H9 (cell line): ENCODE results near the gene SEMA3G. TPM values are rescaled to one million over a fixed set of nuclear protein-coding genes. Genes with fewer than 3 reads are reported as not detected.
A peak's percentile ranks its signal among the peaks of the same experiment; 100 is the strongest.

Source experiments
- DNase-seq: peaks from one replicate; pipeline ENCODE4 v3.0.0-alpha.2; 2017
- H2AFZ ChIP-seq: one replicate; pipeline ENCODE4 v1.6.1; 2013; ENCODE audit warnings: mild to moderate bottlenecking, low read length, control low read depth, moderate library complexity
- H2AK5ac ChIP-seq: 2 replicates; pipeline ENCODE4 v1.6.1; 2013; ENCODE audit warnings: low read length, control low read depth, mixed read lengths; ENCODE audit not compliant: insufficient read length
- H2BK120ac ChIP-seq: one replicate; pipeline ENCODE4 v1.6.1; 2013; ENCODE audit warnings: low read depth, mild to moderate bottlenecking, low read length, control low read depth, inconsistent platforms; ENCODE audit not compliant: poor library complexity, severe bottlenecking
- H2BK12ac ChIP-seq: 2 replicates; pipeline ENCODE4 v1.6.1; 2013; ENCODE audit warnings: low read length, control low read depth, mixed read lengths, low read depth; ENCODE audit not compliant: insufficient read length
- H2BK15ac ChIP-seq: 2 replicates; pipeline ENCODE4 v1.6.1; 2013; ENCODE audit warnings: low read depth, low read length, control low read depth
- H2BK20ac ChIP-seq: one replicate; pipeline ENCODE4 v1.6.1; 2013; ENCODE audit warnings: low read depth, mild to moderate bottlenecking, low read length, control low read depth, inconsistent platforms; ENCODE audit not compliant: poor library complexity, severe bottlenecking
- H2BK5ac ChIP-seq: 2 replicates; pipeline ENCODE4 v1.6.1; 2013; ENCODE audit warnings: low read length, control low read depth, mixed read lengths; ENCODE audit not compliant: insufficient read length
- H3K14ac ChIP-seq: 2 replicates; pipeline ENCODE4 v1.6.1; 2013; ENCODE audit warnings: low read length, control low read depth; ENCODE audit not compliant: insufficient read depth
- H3K18ac ChIP-seq: 2 replicates; pipeline ENCODE4 v1.6.1; 2013; ENCODE audit warnings: low read depth, mild to moderate bottlenecking, mixed read lengths, low read length, control low read depth; ENCODE audit not compliant: insufficient read length
- H3K23ac ChIP-seq: 2 replicates; pipeline ENCODE4 v1.6.1; 2013; ENCODE audit warnings: low read length, control low read depth, mixed read lengths, low read depth; ENCODE audit not compliant: insufficient read length
- H3K23me2 ChIP-seq: 2 replicates; pipeline ENCODE4 v1.6.1; 2013; ENCODE audit warnings: low read depth, mild to moderate bottlenecking, mixed read lengths, low read length, control low read depth; ENCODE audit not compliant: insufficient read length, poor library complexity, severe bottlenecking
- H3K27ac ChIP-seq: 2 replicates; pipeline ENCODE4 v1.5.1; 2013; ENCODE audit warnings: low read length, control low read depth, mixed read lengths, low read depth; ENCODE audit not compliant: insufficient read length
- H3K27me3 ChIP-seq: 2 replicates; pipeline ENCODE4 v1.6.1; 2013; ENCODE audit warnings: low read length, control low read depth, inconsistent platforms; ENCODE audit not compliant: insufficient read depth
- H3K4ac ChIP-seq: 2 replicates; pipeline ENCODE4 v1.6.1; 2013; ENCODE audit warnings: low read depth, mild to moderate bottlenecking, control low read depth, inconsistent platforms, low read length, moderate library complexity
- H3K4me1 ChIP-seq: 2 replicates; pipeline ENCODE4 v1.6.1; 2013; ENCODE audit warnings: low read length, control low read depth, inconsistent platforms; ENCODE audit not compliant: insufficient read depth
- H3K4me2 ChIP-seq: 2 replicates; pipeline ENCODE4 v1.6.1; 2013; ENCODE audit warnings: low read length, control low read depth, mixed read lengths; ENCODE audit not compliant: insufficient read length, insufficient read depth
- H3K56ac ChIP-seq: 2 replicates; pipeline ENCODE4 v1.6.1; 2013; ENCODE audit warnings: low read depth, mild to moderate bottlenecking, mixed read lengths, low read length, control low read depth; ENCODE audit not compliant: insufficient read length
- H3K79me1 ChIP-seq: 2 replicates; pipeline ENCODE4 v1.6.1; 2013; ENCODE audit warnings: low read depth, mild to moderate bottlenecking, moderate library complexity, low read length, control low read depth, inconsistent platforms; ENCODE audit not compliant: insufficient read depth, poor library complexity, severe bottlenecking
- H3K79me2 ChIP-seq: 2 replicates; pipeline ENCODE4 v1.6.1; 2013; ENCODE audit warnings: low read length, control low read depth, inconsistent platforms; ENCODE audit not compliant: insufficient read depth
- H3K9ac ChIP-seq: 2 replicates; pipeline ENCODE4 v1.6.1; 2013; ENCODE audit warnings: low read length, control low read depth, mixed read lengths; ENCODE audit not compliant: insufficient read length; ENCODE audit errors: extremely low read depth
- H3K9me3 ChIP-seq: one replicate; pipeline ENCODE4 v1.6.1; 2013; ENCODE audit warnings: low read depth, low read length, inconsistent platforms; ENCODE audit not compliant: control insufficient read depth
- H3T11ph ChIP-seq: one replicate; pipeline ENCODE4 v1.6.1; 2013; ENCODE audit warnings: mild to moderate bottlenecking, low read length, control low read depth, inconsistent platforms
- H4K20me1 ChIP-seq: one replicate; pipeline ENCODE4 v1.6.1; 2013; ENCODE audit not compliant: control insufficient read depth, insufficient read length, insufficient read depth
- H4K5ac ChIP-seq: 2 replicates; pipeline ENCODE4 v1.6.1; 2013; ENCODE audit warnings: low read depth, mild to moderate bottlenecking, mixed read lengths, low read length, control low read depth; ENCODE audit not compliant: insufficient read length
- H4K8ac ChIP-seq: replicated peaks from 2 replicates; pipeline ENCODE4 v1.6.1; 2013; ENCODE audit warnings: low read length, control low read depth, mixed read lengths, low read depth; ENCODE audit not compliant: insufficient read length
- H4K91ac ChIP-seq: 2 replicates; pipeline ENCODE4 v1.6.1; 2013; ENCODE audit warnings: low read depth, mild to moderate bottlenecking, moderate library complexity, mixed read lengths, low read length, control low read depth; ENCODE audit not compliant: insufficient read length
- H3K27ac Mint-ChIP-seq, 3 experiments: 2 replicates in 2 of 3; 3 replicates in 1 of 3; pipeline ENCODE4 v1.8.0; 2020 to 2021; ENCODE audit warnings: mixed read lengths in 3 of 3, mild to moderate bottlenecking in 1 of 3, moderate library complexity in 1 of 3
- H3K27me3 Mint-ChIP-seq: 2 replicates; pipeline ENCODE4 v1.8.0; 2021; ENCODE audit warnings: low read depth, mild to moderate bottlenecking, moderate library complexity, mixed read lengths
- H3K36me3 Mint-ChIP-seq, 3 experiments: 2 replicates in 2 of 3; 3 replicates in 1 of 3; pipeline ENCODE4 v1.8.0; 2020 to 2021; ENCODE audit warnings: low read depth in 3 of 3, mixed read lengths in 3 of 3; ENCODE audit not compliant: insufficient read depth in 1 of 3
- H3K4me1 Mint-ChIP-seq, 2 experiments: 2 replicates each; pipeline ENCODE4 v1.8.0; 2020; ENCODE audit warnings: mixed read lengths in 2 of 2
- H3K4me3 Mint-ChIP-seq, 2 experiments: 2 replicates in 1 of 2; 3 replicates in 1 of 2; pipeline ENCODE4 v1.8.0; 2020 to 2021; ENCODE audit warnings: mild to moderate bottlenecking in 2 of 2, mixed read lengths in 2 of 2, moderate library complexity in 1 of 2
- H3K9me3 Mint-ChIP-seq, 2 experiments: 2 replicates in 1 of 2; 3 replicates in 1 of 2; pipeline ENCODE4 v1.8.0; 2020; ENCODE audit warnings: mild to moderate bottlenecking in 2 of 2, mixed read lengths in 2 of 2, moderate library complexity in 1 of 2
- WGBS: extraction: QIAGEN DNeasy Blood & Tissue Kit; methylation state at CpG from one replicate; pipeline ENCODE4 v1.1.7; 2013; ENCODE audit warnings: missing lambda C conversion rate, low lambda C conversion rate, mixed read lengths; ENCODE audit not compliant: insufficient read length; ENCODE audit errors: extremely low coverage; 5-methylcytosine and 5-hydroxymethylcytosine counted together
- total RNA-seq: library from RNA; stranded (reverse); gene quantifications from 2 replicates; pipeline ENCODE4 v1.2.1, GENCODE V29; 2021
- TF ChIP-seq, protein P1 (sequence below): fragments of 200-600 bp; sonication (generic); conservative IDR thresholded peaks from 3 replicates; pipeline ENCODE4 v1.8.0; 2021; ENCODE audit warnings: antibody characterized with exemption, mild to moderate bottlenecking

The SEMA3G gene
- total RNA-seq, 1 experiment from 2014 or later = 2.4 TPM

DNA sequence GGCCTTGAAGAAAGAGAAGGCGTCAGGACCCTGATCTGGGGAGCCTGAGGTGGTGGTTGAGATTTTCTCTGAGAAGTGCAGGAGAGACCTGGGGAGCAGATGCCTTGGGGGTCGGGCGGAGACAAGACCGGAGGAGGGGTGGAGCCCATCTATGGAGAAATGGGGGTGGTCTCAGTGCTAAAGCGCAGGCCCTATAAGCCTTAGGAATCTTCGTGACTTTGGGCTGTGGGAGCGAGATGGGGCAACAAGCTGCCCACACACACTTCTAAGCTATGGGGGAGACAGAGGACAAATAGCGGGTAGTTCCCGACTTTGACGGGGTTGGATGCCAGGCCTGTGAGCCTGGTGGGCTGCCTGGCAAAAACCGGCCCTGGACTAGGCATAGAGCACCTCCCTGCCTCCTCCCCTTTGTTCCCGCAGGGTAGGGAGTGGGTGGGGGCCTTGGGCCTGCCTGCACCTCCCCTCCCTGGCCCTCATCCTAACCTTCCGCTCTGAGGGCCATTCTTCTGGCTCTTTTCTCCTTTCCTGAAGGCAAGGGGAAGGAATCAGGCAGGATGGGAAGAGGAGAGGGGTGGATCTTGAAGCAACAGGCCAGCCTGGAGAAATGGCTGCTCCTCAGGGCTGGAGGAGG lies 11.4 kb upstream of the SEMA3G start:
- no peaks in the 10 kb centered on the region for H3K9me3 ChIP-seq
- no peak overlapping the region for H4K91ac ChIP-seq
- peak overlapping the region; percentile 58 for H3K4me2 ChIP-seq
- peaks cover 4% of the 10 kb centered on the region for H3K23me2 ChIP-seq
- peak; percentile 45 for DNase-seq
- no peak overlapping the region for H2AK5ac ChIP-seq
- Mint-ChIP-seq H3K36me3 (peaks cover 21 to 42% (median 39%) of the 10 kb centered on the region in 3 experiments), H3K9me3 (no peaks in the 10 kb centered on the region), H3K4me1 (peaks cover 29 to 51% of the 10 kb centered on the region in 2 experiments), H3K4me3 (peak overlapping the region; percentile 89 to 96), H3K27me3 (no peaks in the 10 kb centered on the region; the same call in 1 of the 2 replicates), H3K27ac (peak overlapping the region; percentile 76 to 97 (median 86))
- H2BK15ac ChIP-seq = no peak overlapping the region
- no CpG with 5 or more reads among the region's 13 CpGs for WGBS
- peaks cover 5% of the 10 kb centered on the region for H3K79me1 ChIP-seq
- no peak overlapping the region for H3K56ac ChIP-seq
- no peak overlapping the region for H2BK120ac ChIP-seq
- H4K5ac ChIP-seq = no peak overlapping the region
- no peaks in the 10 kb centered on the region for H4K20me1 ChIP-seq
- TF ChIP-seq, protein P1, sequence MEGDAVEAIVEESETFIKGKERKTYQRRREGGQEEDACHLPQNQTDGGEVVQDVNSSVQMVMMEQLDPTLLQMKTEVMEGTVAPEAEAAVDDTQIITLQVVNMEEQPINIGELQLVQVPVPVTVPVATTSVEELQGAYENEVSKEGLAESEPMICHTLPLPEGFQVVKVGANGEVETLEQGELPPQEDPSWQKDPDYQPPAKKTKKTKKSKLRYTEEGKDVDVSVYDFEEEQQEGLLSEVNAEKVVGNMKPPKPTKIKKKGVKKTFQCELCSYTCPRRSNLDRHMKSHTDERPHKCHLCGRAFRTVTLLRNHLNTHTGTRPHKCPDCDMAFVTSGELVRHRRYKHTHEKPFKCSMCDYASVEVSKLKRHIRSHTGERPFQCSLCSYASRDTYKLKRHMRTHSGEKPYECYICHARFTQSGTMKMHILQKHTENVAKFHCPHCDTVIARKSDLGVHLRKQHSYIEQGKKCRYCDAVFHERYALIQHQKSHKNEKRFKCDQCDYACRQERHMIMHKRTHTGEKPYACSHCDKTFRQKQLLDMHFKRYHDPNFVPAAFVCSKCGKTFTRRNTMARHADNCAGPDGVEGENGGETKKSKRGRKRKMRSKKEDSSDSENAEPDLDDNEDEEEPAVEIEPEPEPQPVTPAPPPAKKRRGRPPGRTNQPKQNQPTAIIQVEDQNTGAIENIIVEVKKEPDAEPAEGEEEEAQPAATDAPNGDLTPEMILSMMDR = no peak
- H3T11ph ChIP-seq = no peak overlapping the region
- H3K79me2 ChIP-seq = peaks cover 4% of the 10 kb centered on the region; the same call in 1 of the 2 replicates
- no peaks in the 10 kb centered on the region; the same call in 1 of the 2 replicates for H3K4me1 ChIP-seq
- H3K14ac ChIP-seq = no peak overlapping the region
- H3K27me3 ChIP-seq = no peaks in the 10 kb centered on the region
- no peak overlapping the region for H2BK12ac ChIP-seq
- H3K23ac ChIP-seq = no peak overlapping the region
- peak overlapping the region; percentile 72 for H3K9ac ChIP-seq
- no peak overlapping the region for H4K8ac ChIP-seq
- H3K27ac ChIP-seq = no peak overlapping the region
- H2BK20ac ChIP-seq = no peak overlapping the region
- no peak overlapping the region for H2AFZ ChIP-seq
- H3K18ac ChIP-seq = no peak overlapping the region
- no peak overlapping the region for H3K4ac ChIP-seq
- no peak overlapping the region for H2BK5ac ChIP-seq
